WTC11 (cell line): ENCODE results near the gene FBLN2.

Experiments used
- CREB1 ChIP-seq: sonication (generic); formaldehyde crosslinking; IDR thresholded peaks from 2 replicates; pipeline ENCODE4 v1.8.0; 2023; ENCODE audit warnings: mild to moderate bottlenecking, missing genetic modification reagents
- ELF4 ChIP-seq: sonication (generic); formaldehyde crosslinking; IDR thresholded peaks from 2 replicates; pipeline ENCODE4 v1.8.1; 2022; ENCODE audit warnings: low read depth, mild to moderate bottlenecking, moderate library complexity, missing genetic modification reagents
- JUN ChIP-seq: sonication (generic); formaldehyde crosslinking; IDR thresholded peaks from 2 replicates; pipeline ENCODE4 v1.8.0; 2023; ENCODE audit warnings: mild to moderate bottlenecking, missing genetic modification reagents
- KAT7 ChIP-seq: sonication (generic); formaldehyde crosslinking; IDR thresholded peaks from 2 replicates; pipeline ENCODE4 v1.8.1; 2023; ENCODE audit warnings: missing genetic modification reagents, mild to moderate bottlenecking, borderline replicate concordance
- NR2C2 ChIP-seq: sonication (generic); formaldehyde crosslinking; IDR thresholded peaks from 2 replicates; pipeline ENCODE4 v1.8.0; 2022; ENCODE audit warnings: mild to moderate bottlenecking, missing genetic modification reagents
- SP1 ChIP-seq: sonication (generic); formaldehyde crosslinking; conservative IDR thresholded peaks from 2 replicates; pipeline ENCODE4 v1.8.1; 2022; ENCODE audit warnings: missing genetic modification reagents
- TCF7 ChIP-seq: sonication (generic); formaldehyde crosslinking; IDR thresholded peaks from 2 replicates; pipeline ENCODE4 v1.8.0; 2022; ENCODE audit warnings: mild to moderate bottlenecking, low read depth, missing genetic modification reagents, moderate library complexity
- TEAD4 ChIP-seq: sonication (generic); formaldehyde crosslinking; IDR thresholded peaks from 2 replicates; pipeline ENCODE4 v1.8.0; 2022; ENCODE audit warnings: mild to moderate bottlenecking, missing genetic modification reagents
- ZNF121 ChIP-seq: sonication (generic); formaldehyde crosslinking; IDR thresholded peaks from 2 replicates; pipeline ENCODE4 v1.8.0; 2023; ENCODE audit warnings: missing genetic modification reagents
- TF ChIP-seq, protein P1 (sequence below): sonication (generic); formaldehyde crosslinking; IDR thresholded peaks from 2 replicates; pipeline ENCODE4 v1.8.0; 2022; ENCODE audit warnings: mild to moderate bottlenecking, missing genetic modification reagents
- TF ChIP-seq, protein P2 (sequence below): fragments of 200-600 bp; IDR thresholded peaks from 2 replicates; pipeline ENCODE4 v1.8.0; 2022; ENCODE audit warnings: antibody characterized with exemption
- TF ChIP-seq, protein P3 (sequence below): sonication (generic); formaldehyde crosslinking; IDR thresholded peaks from 2 replicates; pipeline ENCODE4 v1.8.0; 2022; ENCODE audit warnings: mild to moderate bottlenecking, missing genetic modification reagents
- TF ChIP-seq, protein P4 (sequence below): fragments of 250-450 bp; sonication (Bioruptor Pico); IDR thresholded peaks from 2 replicates; pipeline ENCODE4 v2.1.2; 2022; ENCODE audit warnings: mild to moderate bottlenecking, moderate library complexity

DNA sequence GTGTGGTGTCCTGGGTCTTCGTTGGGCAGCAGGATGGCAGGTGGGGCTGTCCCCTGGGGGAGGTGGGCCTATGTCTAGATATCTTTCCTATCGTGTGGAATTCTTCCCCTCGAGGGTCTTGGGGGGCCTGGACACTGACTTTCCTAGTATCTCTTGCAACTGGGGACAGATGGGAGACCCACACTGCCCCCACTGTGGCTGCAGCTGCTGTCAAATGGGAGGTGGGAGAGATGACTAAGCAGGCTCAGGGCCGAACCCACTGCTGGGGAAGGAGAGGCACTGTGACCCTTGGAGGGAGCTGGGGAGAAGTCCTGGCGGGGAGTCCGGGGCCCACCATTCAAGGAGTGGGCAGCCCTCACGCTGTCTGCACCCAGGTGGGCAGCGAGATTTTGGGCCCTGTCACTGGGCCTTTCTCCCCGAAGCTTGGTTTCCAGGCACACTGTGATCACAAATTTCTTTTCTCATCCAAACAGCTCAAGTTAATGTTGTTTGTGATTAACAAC lies 2.9 kb upstream of the FBLN2 start:
- TF ChIP-seq KAT7 (CRISPR knock-in tag) (no peak), NR2C2 (CRISPR knock-in tag) (no peak), JUN (CRISPR knock-in tag) (no peak), TCF7 (no peak), ZNF121 (no peak), TEAD4 (no peak), CREB1 (no peak), ELF4 (CRISPR knock-in tag) (no peak), SP1 (no peak)
- TF ChIP-seq, protein P1, sequence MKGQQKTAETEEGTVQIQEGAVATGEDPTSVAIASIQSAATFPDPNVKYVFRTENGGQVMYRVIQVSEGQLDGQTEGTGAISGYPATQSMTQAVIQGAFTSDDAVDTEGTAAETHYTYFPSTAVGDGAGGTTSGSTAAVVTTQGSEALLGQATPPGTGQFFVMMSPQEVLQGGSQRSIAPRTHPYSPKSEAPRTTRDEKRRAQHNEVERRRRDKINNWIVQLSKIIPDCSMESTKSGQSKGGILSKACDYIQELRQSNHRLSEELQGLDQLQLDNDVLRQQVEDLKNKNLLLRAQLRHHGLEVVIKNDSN (CRISPR knock-in tag) = no peak
- TF ChIP-seq, protein P2, sequence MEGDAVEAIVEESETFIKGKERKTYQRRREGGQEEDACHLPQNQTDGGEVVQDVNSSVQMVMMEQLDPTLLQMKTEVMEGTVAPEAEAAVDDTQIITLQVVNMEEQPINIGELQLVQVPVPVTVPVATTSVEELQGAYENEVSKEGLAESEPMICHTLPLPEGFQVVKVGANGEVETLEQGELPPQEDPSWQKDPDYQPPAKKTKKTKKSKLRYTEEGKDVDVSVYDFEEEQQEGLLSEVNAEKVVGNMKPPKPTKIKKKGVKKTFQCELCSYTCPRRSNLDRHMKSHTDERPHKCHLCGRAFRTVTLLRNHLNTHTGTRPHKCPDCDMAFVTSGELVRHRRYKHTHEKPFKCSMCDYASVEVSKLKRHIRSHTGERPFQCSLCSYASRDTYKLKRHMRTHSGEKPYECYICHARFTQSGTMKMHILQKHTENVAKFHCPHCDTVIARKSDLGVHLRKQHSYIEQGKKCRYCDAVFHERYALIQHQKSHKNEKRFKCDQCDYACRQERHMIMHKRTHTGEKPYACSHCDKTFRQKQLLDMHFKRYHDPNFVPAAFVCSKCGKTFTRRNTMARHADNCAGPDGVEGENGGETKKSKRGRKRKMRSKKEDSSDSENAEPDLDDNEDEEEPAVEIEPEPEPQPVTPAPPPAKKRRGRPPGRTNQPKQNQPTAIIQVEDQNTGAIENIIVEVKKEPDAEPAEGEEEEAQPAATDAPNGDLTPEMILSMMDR = no peak
- TF ChIP-seq, protein P3, sequence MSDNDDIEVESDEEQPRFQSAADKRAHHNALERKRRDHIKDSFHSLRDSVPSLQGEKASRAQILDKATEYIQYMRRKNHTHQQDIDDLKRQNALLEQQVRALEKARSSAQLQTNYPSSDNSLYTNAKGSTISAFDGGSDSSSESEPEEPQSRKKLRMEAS (CRISPR knock-in tag) = no peak
- TF ChIP-seq, protein P4, sequence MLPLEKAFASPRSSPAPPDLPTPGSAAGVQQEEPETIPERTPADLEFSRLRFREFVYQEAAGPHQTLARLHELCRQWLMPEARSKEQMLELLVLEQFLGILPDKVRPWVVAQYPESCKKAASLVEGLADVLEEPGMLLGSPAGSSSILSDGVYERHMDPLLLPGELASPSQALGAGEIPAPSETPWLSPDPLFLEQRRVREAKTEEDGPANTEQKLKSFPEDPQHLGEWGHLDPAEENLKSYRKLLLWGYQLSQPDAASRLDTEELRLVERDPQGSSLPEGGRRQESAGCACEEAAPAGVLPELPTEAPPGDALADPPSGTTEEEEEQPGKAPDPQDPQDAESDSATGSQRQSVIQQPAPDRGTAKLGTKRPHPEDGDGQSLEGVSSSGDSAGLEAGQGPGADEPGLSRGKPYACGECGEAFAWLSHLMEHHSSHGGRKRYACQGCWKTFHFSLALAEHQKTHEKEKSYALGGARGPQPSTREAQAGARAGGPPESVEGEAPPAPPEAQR = no peak
